Endothelial cell of umbilical vein (primary cell): ENCODE measurements around the gene TMEM164.

ENCODE experiments used
- CTCF ChIP-seq, 2 donors: IDR thresholded peaks; 1 replicate in 1 of 2; 2 replicates in 1 of 2; pipeline ENCODE4 v1.5.1; 2011; ENCODE audit warnings: low read length in 2 of 2, mild to moderate bottlenecking in 2 of 2, moderate library complexity in 2 of 2, control low read depth in 1 of 2, inconsistent platforms in 1 of 2, low read depth in 1 of 2; ENCODE audit not compliant: insufficient read depth in 1 of 2; ENCODE audit errors: extremely low read depth in 1 of 2
- EZH2 ChIP-seq: IDR thresholded peaks from 2 replicates; pipeline ENCODE4 v1.6.1; 2012; ENCODE audit warnings: borderline replicate concordance, low read depth, mild to moderate bottlenecking, moderate library complexity, low read length, inconsistent platforms; ENCODE audit not compliant: severe bottlenecking
- POLR2A ChIP-seq: IDR thresholded peaks from 2 replicates; pipeline ENCODE4 v1.6.1; 2012; ENCODE audit warnings: low read depth, mild to moderate bottlenecking, control low read depth, low read length

GRCh38 chrX:110145311-110145710 is 142.4 kb downstream of the TMEM164 start:
- no peak for TF ChIP-seq CTCF (IDR thresholded peaks at IDR 0.05; ENCODE audit: extremely low read depth in 1 of 2, insufficient read depth in 1 of 2, low read depth in 1 of 2, low read length in 2 of 2)
- no peak for TF ChIP-seq POLR2A
- no peak for TF ChIP-seq EZH2
